NCI-H1694 (cell line): ENCODE data around the gene TM9SF2.

ENCODE experiments used
- DNase-seq: peaks from one replicate; lab custom pipeline; 2025; lab: John Stamatoyannopoulos, UW

Gene TM9SF2

GRCh38 chr13:99577934-99578917, 77.0 kb downstream of the TM9SF2 start:
- peak; percentile 13 for DNase-seq

GRCh38 chr13:99580500-99581268, 79.4 kb downstream of the TM9SF2 start:
- no peak for DNase-seq

- no peak for DNase-seq
Measured at GRCh38 chr13:99582511-99582910, 81.2 kb downstream of the TM9SF2 start.

GRCh38 chr13:99585609-99586008, 84.3 kb downstream of the TM9SF2 start:
- no peak for DNase-seq

- DNase-seq, result no peak
Measured at GRCh38 chr13:99587021-99587420, 85.7 kb downstream of the TM9SF2 start.

GRCh38 chr13:99587893-99588606, 86.8 kb downstream of the TM9SF2 start:
- DNase-seq, result no peak

- no peak for DNase-seq
Measured at GRCh38 chr13:99589575-99589974, 88.3 kb downstream of the TM9SF2 start.

- DNase-seq, result no peak
Measured at GRCh38 chr13:99590519-99591011, 89.3 kb downstream of the TM9SF2 start.

GRCh38 chr13:99596180-99596579, 94.9 kb downstream of the TM9SF2 start:
- no peak for DNase-seq

- DNase-seq, result no peak
Measured at GRCh38 chr13:99600318-99600717, 99.0 kb downstream of the TM9SF2 start.

GRCh38 chr13:99601535-99601934, 100.3 kb downstream of the TM9SF2 start:
- no peak for DNase-seq

GRCh38 chr13:99604636-99605035, 103.4 kb downstream of the TM9SF2 start:
- DNase-seq, result no peak

- DNase-seq, result peak; percentile 37
Measured at GRCh38 chr13:99605420-99606323, 104.4 kb downstream of the TM9SF2 start.

GRCh38 chr13:99606324-99607066, 105.2 kb downstream of the TM9SF2 start, which contains the start of gene CLYBL:
Gene CLYBL (plus strand): TSS chr13:99606690.
- peak; percentile 42 for DNase-seq

GRCh38 chr13:99608345-99608744, 107.1 kb downstream of the TM9SF2 start:
- no peak for DNase-seq

- DNase-seq, result no peak
Measured at GRCh38 chr13:99610702-99611289, 109.5 kb downstream of the TM9SF2 start.
